ENCODE data around the gene CHTF8.

GRCh38 chr16:69083306-69083941 is 49.0 kb downstream of the CHTF8 start:
- no peak for TF ChIP-seq EZH2 (IDR thresholded peaks at IDR 0.05; ENCODE audit: insufficient read depth, poor library complexity, severe bottlenecking)
- TF ChIP-seq EZH2phosphoT487 (IDR thresholded peaks at IDR 0.05; ENCODE audit: insufficient read depth, low read depth) = no peak
